Measurements from ENCODE around the gene CPB2.

DNA sequence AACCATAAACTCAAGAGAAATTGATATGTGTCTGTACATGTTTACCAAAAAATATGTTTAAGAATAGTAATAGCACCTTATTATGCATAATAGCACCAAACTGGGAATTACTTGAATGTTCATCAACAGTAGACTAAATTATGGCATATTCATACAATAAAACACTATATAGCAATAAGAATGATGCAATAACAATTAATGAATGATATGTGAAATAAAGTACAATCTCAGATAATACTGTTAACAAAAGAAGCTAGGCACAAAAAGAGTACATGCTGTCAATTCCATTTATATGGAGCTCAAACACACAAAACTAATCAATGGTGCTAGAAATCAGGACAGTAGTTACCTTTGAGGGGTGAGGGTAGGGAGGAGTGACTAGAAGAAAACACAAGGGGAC is 88.6 kb downstream of the CPB2 start:
- TF ChIP-seq POLR2AphosphoS5 (IDR thresholded peaks at IDR 0.05) = no peak
- TF ChIP-seq, protein P1, sequence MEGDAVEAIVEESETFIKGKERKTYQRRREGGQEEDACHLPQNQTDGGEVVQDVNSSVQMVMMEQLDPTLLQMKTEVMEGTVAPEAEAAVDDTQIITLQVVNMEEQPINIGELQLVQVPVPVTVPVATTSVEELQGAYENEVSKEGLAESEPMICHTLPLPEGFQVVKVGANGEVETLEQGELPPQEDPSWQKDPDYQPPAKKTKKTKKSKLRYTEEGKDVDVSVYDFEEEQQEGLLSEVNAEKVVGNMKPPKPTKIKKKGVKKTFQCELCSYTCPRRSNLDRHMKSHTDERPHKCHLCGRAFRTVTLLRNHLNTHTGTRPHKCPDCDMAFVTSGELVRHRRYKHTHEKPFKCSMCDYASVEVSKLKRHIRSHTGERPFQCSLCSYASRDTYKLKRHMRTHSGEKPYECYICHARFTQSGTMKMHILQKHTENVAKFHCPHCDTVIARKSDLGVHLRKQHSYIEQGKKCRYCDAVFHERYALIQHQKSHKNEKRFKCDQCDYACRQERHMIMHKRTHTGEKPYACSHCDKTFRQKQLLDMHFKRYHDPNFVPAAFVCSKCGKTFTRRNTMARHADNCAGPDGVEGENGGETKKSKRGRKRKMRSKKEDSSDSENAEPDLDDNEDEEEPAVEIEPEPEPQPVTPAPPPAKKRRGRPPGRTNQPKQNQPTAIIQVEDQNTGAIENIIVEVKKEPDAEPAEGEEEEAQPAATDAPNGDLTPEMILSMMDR (IDR thresholded peaks at IDR 0.05 in 8 of 11, conservative IDR thresholded peaks at IDR 0.05 in 3 of 11) = no peak
